Spleen (tissue), 7 donors: ENCODE data around the gene ANG.

Source experiments
- POLR2AphosphoS5 ChIP-seq, 3 donors: sonication (generic); formaldehyde crosslinking; IDR thresholded peaks; one replicate each; pipeline ENCODE4 v1.5.1; 2017; ENCODE audit warnings: antibody characterized with exemption in 3 of 3
- TF ChIP-seq, protein P1 (sequence below), 11 experiments: fragments of 200-600 bp in 7 of 11; fragments of 450-650 bp in 4 of 11; sonication (generic) in 4 of 11; IDR thresholded peaks in 8 of 11; conservative IDR thresholded peaks in 3 of 11; 1 replicate in 7 of 11; 2 replicates in 4 of 11; pipeline versions ENCODE4 v1.4.0 to v1.8.0; 2016 to 2021; ENCODE audit warnings: antibody characterized with exemption in 11 of 11, inconsistent platforms in 4 of 11, mild to moderate bottlenecking in 1 of 11
- donor health status: DM: no; HTN: no; CAD: no; lungs with moderate emphysema.
- donor health status: DM: no; HTN: no; CAD: no.
- donor health status: DM: no; HTN: no; CAD: no.

DNA sequence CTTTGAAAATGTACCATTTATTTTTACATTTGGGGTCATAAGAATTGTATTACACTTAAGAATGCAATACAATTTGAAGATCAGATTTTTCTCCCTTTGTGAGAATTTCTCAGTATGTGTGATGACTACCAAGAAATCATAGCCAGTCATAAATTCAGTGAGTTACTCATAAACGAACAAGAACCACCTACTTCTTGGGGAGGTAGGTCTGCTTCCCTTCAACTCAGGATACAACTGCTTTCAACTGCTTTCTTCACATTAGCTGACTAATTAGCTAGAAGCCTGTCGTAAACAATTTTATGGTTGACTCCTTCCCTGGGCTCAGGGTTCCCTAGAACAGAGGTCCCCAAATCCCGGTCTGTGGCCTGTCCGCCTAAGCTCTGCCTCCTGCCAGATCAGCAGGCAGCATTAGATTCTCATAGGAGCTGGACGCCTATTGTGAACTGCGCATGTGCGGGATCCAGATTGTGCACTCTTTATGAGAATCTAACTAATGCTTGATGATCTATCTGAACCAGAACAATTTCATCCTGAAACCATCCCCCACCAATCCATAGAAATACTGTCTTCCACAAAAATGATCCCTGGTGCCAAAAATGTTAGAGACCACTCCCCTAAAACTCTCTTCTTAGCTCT lies 3.7 kb downstream of the ANG start:
- TF ChIP-seq, protein P1, sequence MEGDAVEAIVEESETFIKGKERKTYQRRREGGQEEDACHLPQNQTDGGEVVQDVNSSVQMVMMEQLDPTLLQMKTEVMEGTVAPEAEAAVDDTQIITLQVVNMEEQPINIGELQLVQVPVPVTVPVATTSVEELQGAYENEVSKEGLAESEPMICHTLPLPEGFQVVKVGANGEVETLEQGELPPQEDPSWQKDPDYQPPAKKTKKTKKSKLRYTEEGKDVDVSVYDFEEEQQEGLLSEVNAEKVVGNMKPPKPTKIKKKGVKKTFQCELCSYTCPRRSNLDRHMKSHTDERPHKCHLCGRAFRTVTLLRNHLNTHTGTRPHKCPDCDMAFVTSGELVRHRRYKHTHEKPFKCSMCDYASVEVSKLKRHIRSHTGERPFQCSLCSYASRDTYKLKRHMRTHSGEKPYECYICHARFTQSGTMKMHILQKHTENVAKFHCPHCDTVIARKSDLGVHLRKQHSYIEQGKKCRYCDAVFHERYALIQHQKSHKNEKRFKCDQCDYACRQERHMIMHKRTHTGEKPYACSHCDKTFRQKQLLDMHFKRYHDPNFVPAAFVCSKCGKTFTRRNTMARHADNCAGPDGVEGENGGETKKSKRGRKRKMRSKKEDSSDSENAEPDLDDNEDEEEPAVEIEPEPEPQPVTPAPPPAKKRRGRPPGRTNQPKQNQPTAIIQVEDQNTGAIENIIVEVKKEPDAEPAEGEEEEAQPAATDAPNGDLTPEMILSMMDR (IDR thresholded peaks at IDR 0.05 in 8 of 11, conservative IDR thresholded peaks at IDR 0.05 in 3 of 11) = no peak
- TF ChIP-seq POLR2AphosphoS5 (IDR thresholded peaks at IDR 0.05) = no peak
